Choroid plexus epithelial cell (primary cell): ENCODE data around the gene ITPR1.

ENCODE experiments used
- DNase-seq: peaks from one replicate; pipeline ENCODE4 v3.0.0-alpha.2; 2010; ENCODE audit warnings: low read depth
- H3K4me3 ChIP-seq: 2 replicates; pipeline ENCODE4 v1.5.1; 2011; ENCODE audit warnings: low read depth, mild to moderate bottlenecking, control low read depth, low read length, moderate library complexity
- CTCF ChIP-seq: conservative IDR thresholded peaks from 2 replicates; pipeline ENCODE4 v1.5.1; 2011; ENCODE audit warnings: low read depth, mild to moderate bottlenecking, control low read depth, inconsistent platforms, low read length, moderate library complexity

ITPR1 gene

GRCh38 chr3:4721511-4721911 is 228.4 kb downstream of the ITPR1 start:
- no peak overlapping the region for H3K4me3 ChIP-seq
- peak; percentile 24 for TF ChIP-seq CTCF
- peak; percentile 94 for DNase-seq

GRCh38 chr3:4722103-4722502 is 229.0 kb downstream of the ITPR1 start:
- peak; percentile 88 for DNase-seq
- peak; percentile 59 for TF ChIP-seq CTCF
- H3K4me3 ChIP-seq, result no peak overlapping the region

- no peak for DNase-seq
- no peak for TF ChIP-seq CTCF
- H3K4me3 ChIP-seq, result no peak overlapping the region
Measured at GRCh38 chr3:4724051-4724629, 231.0 kb downstream of the ITPR1 start.

- DNase-seq, result no peak
- H3K4me3 ChIP-seq, result no peak overlapping the region
- no peak for TF ChIP-seq CTCF
Measured at GRCh38 chr3:4726549-4726948, 233.4 kb downstream of the ITPR1 start.

- no peak for DNase-seq
- TF ChIP-seq CTCF, result no peak
- H3K4me3 ChIP-seq, result no peak overlapping the region
Measured at GRCh38 chr3:4729061-4729973, 236.2 kb downstream of the ITPR1 start.

GRCh38 chr3:4730719-4731118 is 237.6 kb downstream of the ITPR1 start:
- no peak for TF ChIP-seq CTCF
- DNase-seq, result no peak
- H3K4me3 ChIP-seq, result no peak overlapping the region
